Measurements from ENCODE around the gene PCYT1A.
"Not testable (repeated sequence)": the region's sequence is repeated elsewhere in the genome, so short reads cannot be mapped to it uniquely, and the experiment has no call there.

DNA sequence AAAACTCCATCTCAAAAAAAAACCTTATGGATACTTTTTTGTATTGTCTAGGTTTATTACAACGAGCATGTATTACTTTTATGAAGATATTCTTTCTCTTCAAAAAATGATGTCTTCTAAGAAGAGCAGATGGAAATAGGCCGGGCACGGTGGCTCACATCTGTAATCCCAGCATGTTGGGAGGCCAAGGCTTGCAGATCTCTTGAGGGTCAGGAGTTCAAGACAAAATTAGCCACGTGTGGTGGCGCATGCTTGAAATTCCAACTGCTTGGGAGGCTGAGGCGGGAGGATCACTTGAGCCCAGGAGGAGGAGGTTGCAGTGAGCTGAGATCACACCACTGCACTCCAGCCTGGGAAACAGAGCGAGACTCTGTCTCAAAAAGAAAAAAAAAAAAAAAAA, 26.6 kb upstream of the PCYT1A start:
- TF ChIP-seq, protein P1, sequence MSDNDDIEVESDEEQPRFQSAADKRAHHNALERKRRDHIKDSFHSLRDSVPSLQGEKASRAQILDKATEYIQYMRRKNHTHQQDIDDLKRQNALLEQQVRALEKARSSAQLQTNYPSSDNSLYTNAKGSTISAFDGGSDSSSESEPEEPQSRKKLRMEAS (CRISPR knock-in tag; IDR thresholded peaks at IDR 0.05) = not testable (repeated sequence)
- TF ChIP-seq, protein P2, sequence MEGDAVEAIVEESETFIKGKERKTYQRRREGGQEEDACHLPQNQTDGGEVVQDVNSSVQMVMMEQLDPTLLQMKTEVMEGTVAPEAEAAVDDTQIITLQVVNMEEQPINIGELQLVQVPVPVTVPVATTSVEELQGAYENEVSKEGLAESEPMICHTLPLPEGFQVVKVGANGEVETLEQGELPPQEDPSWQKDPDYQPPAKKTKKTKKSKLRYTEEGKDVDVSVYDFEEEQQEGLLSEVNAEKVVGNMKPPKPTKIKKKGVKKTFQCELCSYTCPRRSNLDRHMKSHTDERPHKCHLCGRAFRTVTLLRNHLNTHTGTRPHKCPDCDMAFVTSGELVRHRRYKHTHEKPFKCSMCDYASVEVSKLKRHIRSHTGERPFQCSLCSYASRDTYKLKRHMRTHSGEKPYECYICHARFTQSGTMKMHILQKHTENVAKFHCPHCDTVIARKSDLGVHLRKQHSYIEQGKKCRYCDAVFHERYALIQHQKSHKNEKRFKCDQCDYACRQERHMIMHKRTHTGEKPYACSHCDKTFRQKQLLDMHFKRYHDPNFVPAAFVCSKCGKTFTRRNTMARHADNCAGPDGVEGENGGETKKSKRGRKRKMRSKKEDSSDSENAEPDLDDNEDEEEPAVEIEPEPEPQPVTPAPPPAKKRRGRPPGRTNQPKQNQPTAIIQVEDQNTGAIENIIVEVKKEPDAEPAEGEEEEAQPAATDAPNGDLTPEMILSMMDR (IDR thresholded peaks at IDR 0.05) = not testable (repeated sequence)
- TF ChIP-seq NR3C1 (CRISPR knock-in tag; conservative IDR thresholded peaks at IDR 0.05; ENCODE audit: low read depth); PRRX2 (CRISPR knock-in tag; IDR thresholded peaks at IDR 0.05); SMAD3 (CRISPR knock-in tag; IDR thresholded peaks at IDR 0.05; ENCODE audit: borderline replicate concordance); GRHL2 (CRISPR knock-in tag; IDR thresholded peaks at IDR 0.05; ENCODE audit: insufficient replicate concordance, severe bottlenecking); SP1 (CRISPR knock-in tag; conservative IDR thresholded peaks at IDR 0.05): not testable (repeated sequence)
- TF ChIP-seq, protein P3, sequence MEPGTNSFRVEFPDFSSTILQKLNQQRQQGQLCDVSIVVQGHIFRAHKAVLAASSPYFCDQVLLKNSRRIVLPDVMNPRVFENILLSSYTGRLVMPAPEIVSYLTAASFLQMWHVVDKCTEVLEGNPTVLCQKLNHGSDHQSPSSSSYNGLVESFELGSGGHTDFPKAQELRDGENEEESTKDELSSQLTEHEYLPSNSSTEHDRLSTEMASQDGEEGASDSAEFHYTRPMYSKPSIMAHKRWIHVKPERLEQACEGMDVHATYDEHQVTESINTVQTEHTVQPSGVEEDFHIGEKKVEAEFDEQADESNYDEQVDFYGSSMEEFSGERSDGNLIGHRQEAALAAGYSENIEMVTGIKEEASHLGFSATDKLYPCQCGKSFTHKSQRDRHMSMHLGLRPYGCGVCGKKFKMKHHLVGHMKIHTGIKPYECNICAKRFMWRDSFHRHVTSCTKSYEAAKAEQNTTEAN (CRISPR knock-in tag; IDR thresholded peaks at IDR 0.05) = not testable (repeated sequence)
